Measurements from ENCODE around the gene HBD. TPM values are rescaled to one million over a fixed set of nuclear protein-coding genes. Genes with fewer than 3 reads are reported as not detected.

Gene HBD
- total RNA-seq, 1 donor from 2014 or later = not detected

GRCh38 chr11:5280582-5281102, 46.4 kb upstream of the HBD start:
- Mint-ChIP-seq H3K4me1 (peaks cover 4% of the 10 kb centered on the region), H3K27me3 (ENCODE audit: low read depth) (no peaks in the 10 kb centered on the region), H3K9me3 (no peaks in the 10 kb centered on the region), H3K36me3 (ENCODE audit: low read depth) (no peaks in the 10 kb centered on the region), H3K27ac (ENCODE audit: unreplicated experiment) (no peak overlapping the region), H3K4me3 (no peak overlapping the region)
- no peak for DNase-seq (ENCODE audit: low read depth, low spot score)
- TF ChIP-seq CTCF (conservative IDR thresholded peaks at IDR 0.05) = no peak

- Mint-ChIP-seq H3K27me3 (ENCODE audit: low read depth) (no peaks in the 10 kb centered on the region), H3K9me3 (no peaks in the 10 kb centered on the region), H3K4me3 (no peak overlapping the region), H3K36me3 (ENCODE audit: low read depth) (no peaks in the 10 kb centered on the region), H3K27ac (ENCODE audit: unreplicated experiment) (peak overlapping the region; percentile 4), H3K4me1 (peaks cover 6% of the 10 kb centered on the region)
- no peak for DNase-seq (ENCODE audit: low read depth, low spot score)
- TF ChIP-seq CTCF (conservative IDR thresholded peaks at IDR 0.05) = no peak
These were observed 45.3 kb upstream of the HBD start for GRCh38 chr11:5279471-5280090.

- no peak for TF ChIP-seq CTCF (conservative IDR thresholded peaks at IDR 0.05)
- no peak for DNase-seq (ENCODE audit: low read depth, low spot score)
- Mint-ChIP-seq H3K27me3 (ENCODE audit: low read depth) (no peaks in the 10 kb centered on the region), H3K36me3 (ENCODE audit: low read depth) (no peaks in the 10 kb centered on the region), H3K27ac (ENCODE audit: unreplicated experiment) (no peak overlapping the region), H3K4me3 (no peak overlapping the region), H3K9me3 (no peaks in the 10 kb centered on the region), H3K4me1 (peaks cover 11% of the 10 kb centered on the region)
These were observed 43.6 kb upstream of the HBD start for GRCh38 chr11:5277807-5278382.

- Mint-ChIP-seq H3K27me3 (ENCODE audit: low read depth) (no peaks in the 10 kb centered on the region), H3K4me3 (no peak overlapping the region), H3K36me3 (ENCODE audit: low read depth) (no peaks in the 10 kb centered on the region), H3K9me3 (no peaks in the 10 kb centered on the region), H3K27ac (ENCODE audit: unreplicated experiment) (no peak overlapping the region), H3K4me1 (peaks cover 11% of the 10 kb centered on the region)
- DNase-seq (ENCODE audit: low read depth, low spot score) = no peak
- no peak for TF ChIP-seq CTCF (conservative IDR thresholded peaks at IDR 0.05)
These were observed 42.4 kb upstream of the HBD start for GRCh38 chr11:5276697-5277096.

GRCh38 chr11:5275369-5276110, 41.3 kb upstream of the HBD start:
- no peak overlapping the region for H3K4me3 Mint-ChIP-seq
- H3K27ac Mint-ChIP-seq (ENCODE audit: unreplicated experiment) = no peak overlapping the region
- no peaks in the 10 kb centered on the region for H3K27me3 Mint-ChIP-seq (ENCODE audit: low read depth)
- no peak for TF ChIP-seq CTCF (conservative IDR thresholded peaks at IDR 0.05)
- peaks cover 8% of the 10 kb centered on the region for H3K4me1 Mint-ChIP-seq
- no peaks in the 10 kb centered on the region for H3K9me3 Mint-ChIP-seq
- no peaks in the 10 kb centered on the region for H3K36me3 Mint-ChIP-seq (ENCODE audit: low read depth)
- DNase-seq (ENCODE audit: low read depth, low spot score) = no peak
